WTC11 (cell line): Measurements from ENCODE around the gene FOXA3. TPM values are rescaled to one million over a fixed set of nuclear protein-coding genes. Genes with fewer than 3 reads are reported as not detected.

Experiments
- ATAC-seq: fragments of 200-7000 bp; cut with Tn5 transposase; 2 replicates; pipeline ENCODE4 v1.10.0; 2021; ENCODE audit warnings: mild to moderate bottlenecking, moderate library complexity
- CTCF ChIA-PET: fragments of 300-600 bp; sonication (Branson Sonifier 250); formaldehyde crosslinking; loops from one replicate; lab custom pipeline; 2021; ENCODE audit warnings: antibody characterized with exemption; lab: Charles Lee
- POLR2A ChIA-PET: fragments of 350-600 bp; sonication (Branson Sonifier 250); formaldehyde crosslinking; loops from one replicate; lab custom pipeline; 2021; ENCODE audit warnings: antibody characterized with exemption; lab: Charles Lee
- DNase-seq: peaks from one replicate; pipeline ENCODE4 v3.0.0; 2021; ENCODE audit warnings: low spot score
- H3K27ac Mint-ChIP-seq: 2 replicates; pipeline ENCODE4 v1.8.0; 2021; ENCODE audit warnings: mixed read lengths
- H3K27me3 Mint-ChIP-seq: 2 replicates; pipeline ENCODE4 v1.8.0; 2021; ENCODE audit warnings: low read depth, mild to moderate bottlenecking, moderate library complexity, mixed read lengths
- H3K36me3 Mint-ChIP-seq: 2 replicates; pipeline ENCODE4 v1.8.0; 2021; ENCODE audit warnings: mixed read lengths
- H3K4me1 Mint-ChIP-seq: 2 replicates; pipeline ENCODE4 v1.8.0; 2022; ENCODE audit warnings: mixed read lengths
- H3K4me3 Mint-ChIP-seq: 2 replicates; pipeline ENCODE4 v1.8.0; 2021; ENCODE audit warnings: mild to moderate bottlenecking, moderate library complexity, mixed read lengths
- H3K9me3 Mint-ChIP-seq: 2 replicates; pipeline ENCODE4 v1.8.0; 2021; ENCODE audit warnings: mixed read lengths
- ATF6 ChIP-seq: sonication (generic); formaldehyde crosslinking; IDR thresholded peaks from 2 replicates; pipeline ENCODE4 v1.8.1; 2023; ENCODE audit warnings: mild to moderate bottlenecking, missing genetic modification reagents
- E2F1 ChIP-seq: sonication (generic); formaldehyde crosslinking; IDR thresholded peaks from 2 replicates; pipeline ENCODE4 v1.8.0; 2022; ENCODE audit warnings: mild to moderate bottlenecking, missing genetic modification reagents
- EMX1 ChIP-seq: fragments of 250-450 bp; sonication (Bioruptor Pico); IDR thresholded peaks from 2 replicates; pipeline ENCODE4 v1.8.0; 2021; ENCODE audit warnings: mild to moderate bottlenecking
- FOXJ3 ChIP-seq: sonication (generic); formaldehyde crosslinking; IDR thresholded peaks from 2 replicates; pipeline ENCODE4 v1.9.0; 2021; ENCODE audit warnings: missing genetic modification reagents, mild to moderate bottlenecking, borderline replicate concordance
- FOXK1 ChIP-seq: sonication (generic); formaldehyde crosslinking; IDR thresholded peaks from 2 replicates; pipeline ENCODE4 v1.8.0; 2022; ENCODE audit warnings: mild to moderate bottlenecking, moderate library complexity, missing genetic modification reagents
- HMGA2 ChIP-seq: fragments of 250-450 bp; sonication (Bioruptor Pico); IDR thresholded peaks from 2 replicates; pipeline ENCODE4 v1.4.0; 2021; ENCODE audit warnings: mild to moderate bottlenecking, moderate library complexity
- JUN ChIP-seq: sonication (generic); formaldehyde crosslinking; IDR thresholded peaks from 2 replicates; pipeline ENCODE4 v1.8.0; 2023; ENCODE audit warnings: mild to moderate bottlenecking, missing genetic modification reagents
- KAT7 ChIP-seq: sonication (generic); formaldehyde crosslinking; IDR thresholded peaks from 2 replicates; pipeline ENCODE4 v1.8.1; 2023; ENCODE audit warnings: missing genetic modification reagents, mild to moderate bottlenecking, borderline replicate concordance
- MLX ChIP-seq: sonication (generic); formaldehyde crosslinking; IDR thresholded peaks from 2 replicates; pipeline ENCODE4 v1.8.1; 2023; ENCODE audit warnings: mild to moderate bottlenecking, missing genetic modification reagents, moderate library complexity
- MYBL2 ChIP-seq: sonication (generic); formaldehyde crosslinking; IDR thresholded peaks from 2 replicates; pipeline ENCODE4 v1.8.1; 2023; ENCODE audit warnings: mild to moderate bottlenecking, moderate library complexity, missing genetic modification reagents
- NFYB ChIP-seq: sonication (generic); formaldehyde crosslinking; conservative IDR thresholded peaks from 2 replicates; pipeline ENCODE4 v1.8.0; 2022; ENCODE audit warnings: low read depth, missing genetic modification reagents
- NR1H2 ChIP-seq: sonication (generic); formaldehyde crosslinking; IDR thresholded peaks from 2 replicates; pipeline ENCODE4 v1.9.0; 2021; ENCODE audit warnings: mild to moderate bottlenecking, moderate library complexity, missing genetic modification reagents
- NR2C2 ChIP-seq: sonication (generic); formaldehyde crosslinking; IDR thresholded peaks from 2 replicates; pipeline ENCODE4 v1.8.0; 2022; ENCODE audit warnings: mild to moderate bottlenecking, missing genetic modification reagents
- PREB ChIP-seq: sonication (generic); formaldehyde crosslinking; IDR thresholded peaks from 2 replicates; pipeline ENCODE4 v1.8.1; 2022; ENCODE audit warnings: mild to moderate bottlenecking, missing genetic modification reagents, moderate library complexity, borderline replicate concordance
- RORB ChIP-seq: fragments of 250-450 bp; sonication (Bioruptor Pico); IDR thresholded peaks from 2 replicates; pipeline ENCODE4 v1.9.0; 2021; ENCODE audit warnings: mild to moderate bottlenecking
- SOX15 ChIP-seq: fragments of 250-450 bp; sonication (Bioruptor Pico); IDR thresholded peaks from 2 replicates; pipeline ENCODE4 v1.9.0; 2021; ENCODE audit warnings: mild to moderate bottlenecking
- TEAD1 ChIP-seq: sonication (generic); formaldehyde crosslinking; IDR thresholded peaks from 2 replicates; pipeline ENCODE4 v1.8.0; 2022; ENCODE audit warnings: mild to moderate bottlenecking, missing genetic modification reagents
- ZNF121 ChIP-seq: sonication (generic); formaldehyde crosslinking; IDR thresholded peaks from 2 replicates; pipeline ENCODE4 v1.8.0; 2023; ENCODE audit warnings: missing genetic modification reagents
- ZNF232 ChIP-seq: sonication (generic); formaldehyde crosslinking; IDR thresholded peaks from 2 replicates; pipeline ENCODE4 v1.8.0; 2022; ENCODE audit warnings: mild to moderate bottlenecking, missing genetic modification reagents
- ZNF281 ChIP-seq: sonication (generic); formaldehyde crosslinking; IDR thresholded peaks from 2 replicates; pipeline ENCODE4 v1.8.0; 2023; ENCODE audit warnings: mild to moderate bottlenecking, missing genetic modification reagents
- ZNF416 ChIP-seq: fragments of 250-450 bp; sonication (Bioruptor Pico); IDR thresholded peaks from 2 replicates; pipeline ENCODE4 v1.9.0; 2021; ENCODE audit warnings: mild to moderate bottlenecking, inconsistent platforms
- ZNF423 ChIP-seq: fragments of 250-450 bp; sonication (Bioruptor Pico); IDR thresholded peaks from 2 replicates; pipeline ENCODE4 v2.1.2; 2022; ENCODE audit warnings: mild to moderate bottlenecking, moderate library complexity
- ZSCAN18 ChIP-seq: fragments of 250-450 bp; sonication (Bioruptor Pico); IDR thresholded peaks from 2 replicates; pipeline ENCODE4 v2.1.2; 2022; ENCODE audit warnings: mild to moderate bottlenecking, moderate library complexity
- total RNA-seq: library from RNA; stranded (reverse); gene quantifications from 3 replicates; pipeline ENCODE4 v1.2.3, GENCODE V29; 2021

Gene FOXA3
- total RNA-seq, 1 experiment from 2014 or later = 20.7 TPM

GRCh38 chr19:45874620-45874966 is 10.5 kb downstream of the FOXA3 start:
- TF ChIP-seq FOXJ3 (no peak), TEAD1 (CRISPR knock-in tag) (no peak), ZNF281 (CRISPR knock-in tag) (no peak), FOXK1 (CRISPR knock-in tag) (no peak), SOX15 (CRISPR knock-in tag) (no peak), E2F1 (no peak), MLX (CRISPR knock-in tag) (no peak), PREB (CRISPR knock-in tag) (no peak), ZNF121 (CRISPR knock-in tag) (no peak), HMGA2 (CRISPR knock-in tag) (no peak), ZSCAN18 (CRISPR knock-in tag) (no peak), NR1H2 (no peak), RORB (CRISPR knock-in tag) (no peak), NFYB (CRISPR knock-in tag) (no peak), EMX1 (CRISPR knock-in tag) (no peak), ZNF232 (CRISPR knock-in tag) (no peak), ZNF416 (CRISPR knock-in tag) (no peak)
- peaks cover 9% of the 10 kb centered on the region for H3K36me3 Mint-ChIP-seq
- no peak for DNase-seq
- no peaks in the 10 kb centered on the region for H3K9me3 Mint-ChIP-seq
- peak overlapping the region; percentile 71; the same call in 1 of the 2 replicates for H3K27ac Mint-ChIP-seq
- no peak overlapping the region for H3K4me3 Mint-ChIP-seq
- ATAC-seq = no peak
- H3K4me1 Mint-ChIP-seq = peaks cover 36% of the 10 kb centered on the region
- CTCF ChIA-PET = interaction anchor here (1.1 to 1.3 kb wide), 2 partner anchors 10 to 11 kb away, joined by 3 read pairs; partner anchors contain the start of gene SYMPK
- POLR2A ChIA-PET = no interaction called here
- H3K27me3 Mint-ChIP-seq = no peaks in the 10 kb centered on the region

- peak overlapping the region; percentile 63 for H3K27ac Mint-ChIP-seq
- peaks cover 44% of the 10 kb centered on the region for H3K4me1 Mint-ChIP-seq
- H3K4me3 Mint-ChIP-seq = peak overlapping the region; percentile 71
- no peak for DNase-seq
- POLR2A ChIA-PET = interaction anchor here (1.3 kb wide), 1 partner anchor 12 kb away, joined by 6 read pairs; the partner anchor contains the start of gene FOXA3
- ATAC-seq = no peak; the same call in 1 of the 2 replicates
- no peak for TF ChIP-seq ATF6 (CRISPR knock-in tag)
- TF ChIP-seq MYBL2 (CRISPR knock-in tag) = no peak
- no peak for TF ChIP-seq NR2C2 (CRISPR knock-in tag)
- TF ChIP-seq ZNF232 (CRISPR knock-in tag) = no peak
- TF ChIP-seq ZNF423 (CRISPR knock-in tag) = no peak
- no peak for TF ChIP-seq KAT7 (CRISPR knock-in tag)
- no peak for TF ChIP-seq JUN (CRISPR knock-in tag)
- CTCF ChIA-PET = interaction anchor here (1.1 to 1.6 kb wide), 2 partner anchors 12 to 59 kb away, joined by 3 to 7 read pairs; partner anchors contain the start of gene FOXA3
- no peaks in the 10 kb centered on the region for H3K27me3 Mint-ChIP-seq
- peaks cover 9% of the 10 kb centered on the region for H3K36me3 Mint-ChIP-seq
- no peaks in the 10 kb centered on the region for H3K9me3 Mint-ChIP-seq
Measured at GRCh38 chr19:45876161-45876410, 12.0 kb downstream of the FOXA3 start.
